Mammary epithelial cell (primary cell): ENCODE data around the gene TPCN1.

Source experiments
- EZH2 ChIP-seq: IDR thresholded peaks from 2 replicates; pipeline ENCODE4 v1.6.1; 2012; ENCODE audit warnings: low read length, inconsistent platforms, borderline replicate concordance
- TF ChIP-seq, protein P1 (sequence below), 2 donors: IDR thresholded peaks in 1 of 2; conservative IDR thresholded peaks in 1 of 2; 2 replicates each; pipeline ENCODE4 v1.5.1; 2011 to 2012; ENCODE audit warnings: inconsistent platforms in 2 of 2, low read length in 2 of 2, mild to moderate bottlenecking in 2 of 2, control low read depth in 1 of 2, low read depth in 1 of 2; ENCODE audit not compliant: insufficient read depth in 1 of 2; ENCODE audit errors: extremely low read depth in 1 of 2

DNA sequence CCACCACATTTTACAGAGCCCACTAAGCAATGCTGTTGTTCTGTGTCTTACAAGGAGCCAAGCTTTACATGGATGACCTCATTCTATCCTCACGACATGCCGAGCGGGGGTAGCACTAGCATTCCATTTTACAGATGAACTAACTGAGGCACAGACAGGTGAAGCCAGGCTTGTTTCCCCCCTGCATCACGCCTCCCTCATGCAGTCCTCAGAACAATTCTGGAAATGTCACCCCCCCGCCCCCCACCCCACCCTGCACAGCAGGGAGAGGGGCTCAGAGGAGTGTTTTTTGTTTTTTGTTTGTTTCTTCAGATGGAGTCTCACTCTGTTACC lies 112.1 kb downstream of the TPCN1 start:
- TF ChIP-seq, protein P1, sequence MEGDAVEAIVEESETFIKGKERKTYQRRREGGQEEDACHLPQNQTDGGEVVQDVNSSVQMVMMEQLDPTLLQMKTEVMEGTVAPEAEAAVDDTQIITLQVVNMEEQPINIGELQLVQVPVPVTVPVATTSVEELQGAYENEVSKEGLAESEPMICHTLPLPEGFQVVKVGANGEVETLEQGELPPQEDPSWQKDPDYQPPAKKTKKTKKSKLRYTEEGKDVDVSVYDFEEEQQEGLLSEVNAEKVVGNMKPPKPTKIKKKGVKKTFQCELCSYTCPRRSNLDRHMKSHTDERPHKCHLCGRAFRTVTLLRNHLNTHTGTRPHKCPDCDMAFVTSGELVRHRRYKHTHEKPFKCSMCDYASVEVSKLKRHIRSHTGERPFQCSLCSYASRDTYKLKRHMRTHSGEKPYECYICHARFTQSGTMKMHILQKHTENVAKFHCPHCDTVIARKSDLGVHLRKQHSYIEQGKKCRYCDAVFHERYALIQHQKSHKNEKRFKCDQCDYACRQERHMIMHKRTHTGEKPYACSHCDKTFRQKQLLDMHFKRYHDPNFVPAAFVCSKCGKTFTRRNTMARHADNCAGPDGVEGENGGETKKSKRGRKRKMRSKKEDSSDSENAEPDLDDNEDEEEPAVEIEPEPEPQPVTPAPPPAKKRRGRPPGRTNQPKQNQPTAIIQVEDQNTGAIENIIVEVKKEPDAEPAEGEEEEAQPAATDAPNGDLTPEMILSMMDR (conservative IDR thresholded peaks at IDR 0.05 in 1 of 2, IDR thresholded peaks at IDR 0.05 in 1 of 2; ENCODE audit: extremely low read depth in 1 of 2, insufficient read depth in 1 of 2, low read depth in 1 of 2, low read length in 2 of 2), result no peak
- no peak for TF ChIP-seq EZH2
